Muscle layer of colon (tissue), 2 donors: ENCODE results near the gene NEURL2.

Experiments
- H3K27ac ChIP-seq: one replicate; pipeline ENCODE4 v1.7.0; 2013; ENCODE audit warnings: low read depth, mild to moderate bottlenecking, low read length, moderate library complexity
- H3K27me3 ChIP-seq, 2 donors: one replicate each; pipeline ENCODE4 v1.7.0; 2013; ENCODE audit warnings: low read length in 2 of 2, mild to moderate bottlenecking in 2 of 2; ENCODE audit not compliant: insufficient read depth in 2 of 2, control insufficient read depth in 1 of 2
- H3K36me3 ChIP-seq: one replicate; pipeline ENCODE4 v1.7.0; 2013; ENCODE audit warnings: mild to moderate bottlenecking, low read length; ENCODE audit not compliant: insufficient read depth
- H3K4me1 ChIP-seq: one replicate; pipeline ENCODE4 v1.7.0; 2013; ENCODE audit warnings: mild to moderate bottlenecking, low read length; ENCODE audit not compliant: insufficient read depth
- H3K4me3 ChIP-seq, 2 donors: one replicate each; pipeline ENCODE4 v1.7.0; 2013; ENCODE audit warnings: low read length in 2 of 2, low read depth in 1 of 2, mild to moderate bottlenecking in 1 of 2, moderate library complexity in 1 of 2
- H3K9ac ChIP-seq: one replicate; pipeline ENCODE4 v1.7.0; 2013; ENCODE audit warnings: low read length
- H3K9me3 ChIP-seq: one replicate; pipeline ENCODE4 v1.7.0; 2013; ENCODE audit warnings: mild to moderate bottlenecking, low read length
- donor health status: abdominal sarcoma.
- donor health status: Adenocarcinoma of cecum.

The NEURL2 gene

GRCh38 chr20:45927071-45927878 lies 36.3 kb upstream of the NEURL2 start:
- no peaks in the 10 kb centered on the region for H3K36me3 ChIP-seq

GRCh38 chr20:45926731-45927070 lies 35.7 kb upstream of the NEURL2 start:
- Histone ChIP-seq H3K4me3 (no peak overlapping the region), H3K9ac (no peak overlapping the region), H3K36me3 (no peaks in the 10 kb centered on the region), H3K27me3 (no peaks in the 10 kb centered on the region), H3K9me3 (no peaks in the 10 kb centered on the region), H3K27ac (no peak overlapping the region), H3K4me1 (peaks cover 11% of the 10 kb centered on the region)

More at GRCh38 chr20:45927071-45927878, 36.3 kb upstream of the NEURL2 start:
- Histone ChIP-seq H3K9ac (no peak overlapping the region), H3K27ac (no peak overlapping the region), H3K4me1 (peaks cover 11% of the 10 kb centered on the region), H3K27me3 (no peaks in the 10 kb centered on the region), H3K4me3 (no peak overlapping the region), H3K9me3 (no peaks in the 10 kb centered on the region)

GRCh38 chr20:45925821-45926506 lies 35.0 kb upstream of the NEURL2 start:
- Histone ChIP-seq H3K27me3 (no peaks in the 10 kb centered on the region), H3K27ac (no peak overlapping the region), H3K9ac (no peak overlapping the region), H3K4me1 (peaks cover 11% of the 10 kb centered on the region), H3K36me3 (no peaks in the 10 kb centered on the region), H3K9me3 (no peaks in the 10 kb centered on the region), H3K4me3 (no peak overlapping the region)

GRCh38 chr20:45924391-45925261 lies 33.6 kb upstream of the NEURL2 start:
- Histone ChIP-seq H3K9me3 (no peaks in the 10 kb centered on the region), H3K4me1 (peaks cover 11% of the 10 kb centered on the region), H3K27me3 (no peaks in the 10 kb centered on the region), H3K27ac (peak overlapping the region; percentile 23), H3K36me3 (no peaks in the 10 kb centered on the region), H3K9ac (peak overlapping the region; percentile 4), H3K4me3 (no peak overlapping the region)

- H3K27ac ChIP-seq, result no peak overlapping the region
- no peak overlapping the region for H3K4me3 ChIP-seq
- peaks cover 11% of the 10 kb centered on the region for H3K4me1 ChIP-seq
These were observed 30.6 kb upstream of the NEURL2 start for GRCh38 chr20:45921337-45922189.

GRCh38 chr20:45920462-45921336 lies 29.7 kb upstream of the NEURL2 start:
- Histone ChIP-seq H3K9ac (no peak overlapping the region), H3K27me3 (no peaks in the 10 kb centered on the region), H3K27ac (no peak overlapping the region), H3K9me3 (no peaks in the 10 kb centered on the region), H3K36me3 (no peaks in the 10 kb centered on the region), H3K4me3 (no peak overlapping the region), H3K4me1 (peaks cover 11% of the 10 kb centered on the region)

More at GRCh38 chr20:45921337-45922189, 30.6 kb upstream of the NEURL2 start:
- Histone ChIP-seq H3K27me3 (no peaks in the 10 kb centered on the region), H3K9me3 (no peaks in the 10 kb centered on the region), H3K9ac (no peak overlapping the region), H3K36me3 (no peaks in the 10 kb centered on the region)

GRCh38 chr20:45919542-45920399 lies 28.8 kb upstream of the NEURL2 start:
- Histone ChIP-seq H3K27ac (no peak overlapping the region), H3K36me3 (no peaks in the 10 kb centered on the region), H3K9me3 (no peaks in the 10 kb centered on the region), H3K4me3 (no peak overlapping the region), H3K9ac (no peak overlapping the region), H3K27me3 (no peaks in the 10 kb centered on the region), H3K4me1 (peaks cover 9% of the 10 kb centered on the region)

- Histone ChIP-seq H3K27ac (peak overlapping the region; percentile 21), H3K9me3 (no peaks in the 10 kb centered on the region), H3K27me3 (no peaks in the 10 kb centered on the region), H3K9ac (no peak overlapping the region), H3K4me3 (no peak overlapping the region), H3K36me3 (no peaks in the 10 kb centered on the region), H3K4me1 (peaks cover 1% of the 10 kb centered on the region)
These were observed 27.9 kb upstream of the NEURL2 start for GRCh38 chr20:45918779-45919537.

GRCh38 chr20:45918182-45918737 lies 27.3 kb upstream of the NEURL2 start:
- H3K27ac ChIP-seq, result peak overlapping the region; percentile 21
- H3K9me3 ChIP-seq, result no peaks in the 10 kb centered on the region
- no peaks in the 10 kb centered on the region for H3K27me3 ChIP-seq
- no peaks in the 10 kb centered on the region for H3K4me1 ChIP-seq
- no peaks in the 10 kb centered on the region for H3K36me3 ChIP-seq
- no peak overlapping the region for H3K4me3 ChIP-seq
- no peak overlapping the region for H3K9ac ChIP-seq
